Measurements from ENCODE around the gene IL24.
"Not testable (repeated sequence)": the region's sequence is repeated elsewhere in the genome, so short reads cannot be mapped to it uniquely, and the experiment has no call there.

Gene IL24, protein sequence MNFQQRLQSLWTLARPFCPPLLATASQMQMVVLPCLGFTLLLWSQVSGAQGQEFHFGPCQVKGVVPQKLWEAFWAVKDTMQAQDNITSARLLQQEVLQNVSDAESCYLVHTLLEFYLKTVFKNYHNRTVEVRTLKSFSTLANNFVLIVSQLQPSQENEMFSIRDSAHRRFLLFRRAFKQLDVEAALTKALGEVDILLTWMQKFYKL

DNA sequence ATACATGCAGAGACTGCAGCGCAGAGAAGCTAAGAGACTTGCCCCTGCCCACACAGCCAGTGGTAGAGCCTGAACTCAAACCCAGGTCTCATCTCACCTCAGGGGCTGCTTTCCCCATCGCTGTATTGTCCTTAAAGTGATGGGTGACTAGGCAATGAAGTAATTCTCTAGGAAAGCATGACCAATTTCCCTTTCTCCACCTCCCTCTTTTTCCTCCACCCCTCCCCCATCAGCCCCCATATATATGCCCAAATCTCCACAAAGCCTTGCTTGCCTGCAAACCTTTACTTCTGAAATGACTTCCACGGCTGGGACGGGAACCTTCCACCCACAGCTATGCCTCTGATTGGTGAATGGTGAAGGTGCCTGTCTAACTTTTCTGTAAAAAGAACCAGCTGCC lies at the start of gene IL24:
TSS of gene IL24 (plus strand) at position 269 of the 400 bp plus-strand sequence. CDS start 390 bp downstream, outside the sequence.
- no peak for DNase-seq

- DNase-seq, result no peak
These were observed 49.3 kb upstream of the IL24 start for GRCh38 chr1:206847946-206848345.

GRCh38 chr1:206850401-206850800 lies 46.8 kb upstream of the IL24 start:
- no peak for DNase-seq

DNA sequence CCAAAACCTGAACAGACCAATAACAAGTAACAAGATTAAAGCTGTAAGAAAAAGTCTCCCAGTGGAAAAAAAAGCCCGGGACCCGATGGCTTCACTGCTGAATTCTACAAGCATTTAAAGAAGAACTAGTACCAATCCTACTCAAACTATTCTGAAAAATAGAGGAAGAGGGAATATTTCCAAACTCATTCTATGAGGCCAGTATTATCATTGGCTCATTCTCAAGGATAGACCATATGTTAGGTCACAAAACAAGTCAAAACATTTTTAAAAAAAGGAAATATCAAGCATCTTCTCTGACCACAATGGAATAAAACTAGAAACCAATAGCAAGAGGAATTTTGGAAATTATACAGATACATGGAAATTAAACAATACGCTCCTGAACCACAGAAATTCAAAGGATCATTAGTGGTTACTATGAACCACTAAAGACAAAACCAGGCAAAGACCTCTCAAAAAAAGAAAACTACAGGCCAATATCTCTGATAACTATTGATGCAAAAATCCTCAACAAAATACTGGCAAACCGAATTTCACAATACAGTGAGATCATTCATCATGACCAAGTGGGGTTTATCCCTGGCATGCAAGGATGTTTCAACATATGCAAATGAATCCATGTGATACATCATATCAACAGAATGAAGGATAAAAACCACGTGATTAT lies 45.8 kb upstream of the IL24 start:
- no peak for DNase-seq

DNA sequence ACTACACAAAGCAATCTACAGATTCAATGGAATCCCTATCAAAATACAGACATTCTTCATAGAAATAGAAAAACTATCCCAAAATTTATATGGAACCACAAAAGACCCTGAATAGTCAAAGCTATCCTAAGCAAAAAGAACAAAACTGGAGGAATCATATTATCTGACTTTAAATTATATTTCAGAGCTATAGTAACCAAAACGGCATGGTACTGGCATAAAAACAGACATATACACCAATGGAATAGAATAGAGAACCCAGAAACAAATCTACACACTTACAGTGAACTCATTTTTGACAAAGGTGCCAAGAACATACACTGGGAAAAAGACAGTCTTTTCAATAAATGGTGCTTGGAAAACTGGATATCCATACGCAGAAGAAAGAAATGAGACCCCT lies 44.6 kb upstream of the IL24 start:
- DNase-seq, result not testable (repeated sequence)

- not testable (repeated sequence) for DNase-seq
These were observed 43.5 kb upstream of the IL24 start for GRCh38 chr1:206853696-206854095.

DNA sequence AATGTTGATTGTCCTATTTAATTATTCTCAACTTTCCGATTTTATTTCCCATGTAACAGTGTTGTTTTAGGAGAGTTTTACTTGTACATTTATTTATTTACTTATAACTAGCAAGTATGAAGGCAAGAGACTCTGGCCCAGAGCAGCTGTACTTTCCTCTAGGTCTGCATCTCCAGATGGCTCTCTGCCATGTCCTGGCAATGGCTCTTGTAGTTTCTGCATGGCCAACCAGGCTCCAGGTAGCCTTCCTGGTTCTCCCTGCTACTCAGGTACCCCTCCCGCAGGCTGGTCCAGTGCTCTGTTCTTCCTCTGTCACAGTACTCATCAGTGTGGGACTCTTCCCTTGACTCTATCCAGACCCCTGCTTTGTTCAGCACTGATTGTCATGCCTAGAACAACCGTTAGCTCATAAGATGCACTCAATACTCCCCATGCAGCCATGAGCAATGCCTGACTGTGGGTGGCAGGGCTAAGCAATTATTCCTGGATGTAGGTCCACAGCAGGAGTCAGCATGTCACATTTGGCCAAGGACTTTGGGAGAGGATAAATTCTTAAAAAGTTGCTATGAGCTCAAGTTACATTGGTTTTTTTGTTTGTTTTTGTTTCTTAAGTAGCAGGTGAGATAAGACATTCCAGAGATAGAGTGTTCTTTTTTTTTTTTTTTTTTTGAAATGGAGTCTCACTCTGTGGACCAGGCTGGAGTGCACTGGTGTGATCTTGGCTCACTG lies 42.7 kb upstream of the IL24 start:
- DNase-seq, result no peak

- no peak for DNase-seq
These were observed 41.4 kb upstream of the IL24 start for GRCh38 chr1:206855859-206856258.

DNA sequence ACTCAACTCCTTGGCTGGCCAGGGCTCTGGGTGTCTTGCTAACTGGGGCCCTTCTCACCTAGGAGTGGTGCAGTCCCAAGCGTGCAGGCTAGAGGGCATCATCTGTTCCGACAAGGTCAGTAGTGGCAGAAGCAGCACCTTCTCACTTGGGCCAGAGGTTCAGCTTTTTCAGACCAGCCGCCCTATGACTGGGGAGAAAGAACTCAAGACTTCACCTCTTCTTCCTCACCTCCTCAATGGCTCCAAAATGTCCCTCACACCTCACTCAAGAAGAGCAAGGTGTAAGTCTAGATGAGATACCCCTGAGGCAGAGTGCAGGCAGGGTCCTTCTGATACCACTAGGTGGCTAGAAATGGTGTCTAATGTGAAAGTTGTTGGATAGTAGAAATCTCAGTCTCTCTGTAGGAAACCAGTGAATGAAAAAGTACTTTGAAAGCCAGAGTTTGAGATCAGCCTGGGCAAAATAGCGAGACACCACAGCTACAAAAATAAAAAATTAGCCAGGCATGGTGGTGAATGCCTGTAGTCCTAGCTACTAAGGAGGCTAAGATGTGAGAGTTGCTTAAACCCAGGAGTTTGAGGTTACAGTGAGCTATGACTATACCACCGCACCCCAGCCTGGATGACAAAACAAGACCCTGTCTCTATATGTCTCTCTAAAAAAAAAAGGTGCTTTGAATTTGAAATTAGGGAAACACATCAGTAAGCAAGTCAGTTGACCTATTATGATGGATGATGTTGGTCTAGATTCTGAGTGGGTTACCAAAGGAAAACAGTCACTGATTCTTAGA lies 40.4 kb upstream of the IL24 start:
- DNase-seq, result peak; percentile 14

GRCh38 chr1:206859082-206859521 lies 38.1 kb upstream of the IL24 start:
- no peak for DNase-seq

DNA sequence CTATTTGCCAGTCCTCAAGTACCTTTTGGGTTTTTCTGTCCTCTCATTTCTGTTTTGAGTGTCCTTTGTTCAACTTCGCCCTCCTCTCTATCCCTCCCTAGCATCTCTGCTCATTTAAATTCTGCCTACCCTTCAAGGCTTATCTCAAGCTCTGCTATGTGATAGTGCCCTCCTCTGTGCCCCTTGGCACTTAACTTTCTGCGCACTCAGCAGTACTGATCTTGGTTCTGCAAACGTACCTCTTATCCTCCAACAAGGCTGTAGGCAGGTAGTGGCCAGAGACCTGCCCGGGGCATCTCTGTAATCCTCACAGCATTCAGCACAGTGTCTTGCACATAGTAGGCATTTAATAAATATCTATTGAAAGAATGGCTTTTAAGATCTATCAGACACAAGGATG lies 37.1 kb upstream of the IL24 start:
- DNase-seq, result no peak

DNA sequence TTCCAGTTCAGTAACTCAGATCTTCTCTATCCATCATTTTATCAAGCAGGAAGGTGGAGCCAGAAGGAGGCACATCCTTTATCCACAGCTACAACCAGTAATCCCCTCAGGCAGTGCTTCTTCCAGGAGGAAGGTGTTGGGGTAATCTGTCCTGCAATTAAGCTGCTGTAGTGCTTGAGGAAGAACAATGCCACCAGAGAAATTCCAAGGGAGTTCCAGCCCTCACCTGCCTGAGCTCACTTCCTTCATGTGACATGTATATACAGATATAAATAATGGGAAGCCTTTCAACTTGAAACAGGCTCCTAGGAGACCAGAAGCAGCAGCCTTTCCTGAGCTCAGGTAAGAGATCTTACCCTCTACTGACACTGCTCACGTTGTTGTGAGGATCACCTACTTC lies 34.0 kb upstream of the IL24 start:
- DNase-seq, result no peak

- peak; percentile 88 for DNase-seq
These were observed 32.1 kb upstream of the IL24 start, which contains the start of gene IL20 for GRCh38 chr1:206864939-206865671. Gene IL20, plus strand, starts transcription at chr1:206865623. Its CDS starts 230 bp downstream, at chr1:206865853.

DNA sequence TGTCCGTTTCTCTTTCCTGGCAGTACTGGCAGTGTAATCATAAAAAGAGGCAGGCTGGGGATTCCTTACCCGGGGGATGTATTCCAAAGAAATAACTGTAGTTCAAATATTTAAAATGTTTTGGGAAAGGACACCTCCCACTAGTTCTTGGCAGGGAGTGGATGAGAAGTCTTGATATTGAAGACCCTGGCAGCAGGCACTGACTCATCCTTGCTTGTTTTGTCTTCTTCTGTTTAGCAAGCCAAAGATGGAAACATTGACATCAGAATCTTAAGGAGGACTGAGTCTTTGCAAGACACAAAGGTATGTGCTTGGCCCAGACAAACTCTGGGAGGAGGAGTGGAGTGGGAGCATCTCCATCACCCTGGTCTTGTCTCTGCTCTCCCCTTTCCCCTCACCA lies 31.2 kb upstream of the IL24 start:
- DNase-seq, result no peak

GRCh38 chr1:206867239-206867638 lies 30.0 kb upstream of the IL24 start:
- DNase-seq, result no peak

DNA sequence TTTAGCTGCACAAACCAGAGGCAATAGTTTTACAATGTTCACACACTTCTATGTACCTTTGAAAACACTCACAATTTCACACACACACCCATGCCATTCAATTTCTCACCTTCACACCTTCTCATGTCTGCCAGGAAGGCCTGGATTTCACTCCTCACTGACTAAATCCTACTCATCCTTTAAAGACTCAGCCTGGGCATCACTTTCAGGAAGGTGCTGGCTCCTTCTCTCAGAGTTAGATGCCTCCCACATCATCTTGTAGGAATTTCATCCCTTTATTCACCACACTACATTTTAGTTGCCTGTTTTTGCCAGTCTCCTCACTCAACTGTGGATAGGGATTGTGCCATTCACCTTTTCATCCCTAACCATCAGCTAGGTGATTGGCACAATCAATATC lies 29.5 kb upstream of the IL24 start:
- DNase-seq, result no peak

GRCh38 chr1:206868264-206868663 lies 29.0 kb upstream of the IL24 start:
- no peak for DNase-seq

DNA sequence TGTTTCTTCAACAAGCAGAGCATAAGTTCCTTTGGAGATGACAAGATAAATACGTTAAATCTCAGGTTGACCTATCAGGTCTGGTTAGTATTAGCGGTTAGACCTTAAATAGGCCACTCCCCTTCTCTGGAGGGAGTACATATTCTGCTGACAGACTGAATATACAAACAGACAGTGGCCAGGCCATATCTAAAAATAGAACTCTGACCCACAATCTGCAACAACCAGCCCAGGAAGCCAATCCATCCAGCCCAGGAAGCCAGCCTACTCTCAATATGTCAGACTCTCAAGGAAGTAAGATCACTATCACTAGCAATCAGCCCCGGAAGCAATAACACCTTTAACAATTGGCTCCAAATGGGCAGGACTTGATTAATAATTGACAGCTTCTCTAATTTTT lies 25.1 kb upstream of the IL24 start:
- no peak for DNase-seq

GRCh38 chr1:206873603-206874188 lies 23.5 kb upstream of the IL24 start:
- DNase-seq, result no peak

DNA sequence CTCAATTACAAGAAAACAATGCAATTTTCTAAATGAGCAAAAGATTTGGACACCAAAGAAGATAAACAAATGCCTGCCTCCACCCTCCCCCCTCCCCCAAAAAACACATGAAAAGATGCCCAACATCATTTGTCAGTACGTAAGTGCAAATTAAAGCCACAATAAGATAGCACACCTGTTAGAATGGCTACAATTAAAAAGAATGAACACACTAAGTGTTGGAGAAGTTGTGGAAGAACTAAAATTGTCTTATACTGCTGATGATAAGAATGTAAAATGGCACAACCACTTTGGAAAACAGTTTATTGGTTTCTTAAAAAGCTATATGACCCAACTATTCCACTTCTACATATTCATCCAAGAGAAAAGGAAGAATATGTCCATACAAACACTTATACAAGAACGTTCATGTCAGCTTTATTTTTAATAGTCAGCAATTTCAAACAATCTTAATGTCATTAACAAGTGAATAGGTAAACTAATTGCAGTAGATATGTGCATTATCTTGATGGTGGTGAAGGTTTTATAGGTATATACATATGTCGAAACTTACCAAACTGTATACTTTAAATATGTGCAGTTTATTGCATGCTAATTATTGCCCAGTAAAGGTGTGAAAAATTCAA lies 21.4 kb upstream of the IL24 start:
- DNase-seq, result no peak

- peak; percentile 42 for DNase-seq
These were observed 18.8 kb upstream of the IL24 start for GRCh38 chr1:206878456-206878855.

- no peak for DNase-seq
These were observed 16.9 kb upstream of the IL24 start for GRCh38 chr1:206880314-206880713.
